HEK293 (cell line): ENCODE results near the gene PAK5.

Experiments used
- CTCF ChIA-PET: fragments of 350-600 bp; formaldehyde crosslinking; extraction: SDS; loops from one replicate; lab custom pipeline; 2021; ENCODE audit warnings: antibody characterized with exemption; lab: Yijun Ruan, JAX
- POLR2A ChIA-PET: fragments of 300-600 bp; formaldehyde crosslinking; extraction: SDS; loops from one replicate; lab custom pipeline; 2020; ENCODE audit warnings: antibody characterized with exemption, inconsistent platforms; lab: Yijun Ruan, JAX
- H3K27ac ChIP-seq: fragments of 200-500 bp; sonication (Bioruptor generic); 2 replicates; pipeline ENCODE4 v1.5.1; 2014; ENCODE audit warnings: low read depth, low read length, control low read depth, inconsistent platforms; ENCODE audit errors: extremely low read depth
- H3K36me3 ChIP-seq, 2 experiments: fragments of 200-500 bp in 1 of 2; sonication (Bioruptor generic) in 1 of 2; 1 replicate in 1 of 2; 2 replicates in 1 of 2; pipeline ENCODE4 v1.5.1; 2014 to 2017; ENCODE audit warnings: inconsistent platforms in 2 of 2, low read length in 2 of 2; ENCODE audit not compliant: control insufficient read depth in 2 of 2, insufficient read depth in 1 of 2
- H3K4me1 ChIP-seq: fragments of 200-500 bp; sonication (Bioruptor generic); 2 replicates; pipeline ENCODE4 v1.5.1; 2014; ENCODE audit warnings: mild to moderate bottlenecking, low read length, inconsistent platforms; ENCODE audit not compliant: control insufficient read depth, insufficient read depth
- H3K4me3 ChIP-seq: 2 replicates; pipeline ENCODE4 v1.5.1; 2011; ENCODE audit warnings: low read depth, mild to moderate bottlenecking, control low read depth, low read length, moderate library complexity
- H3K9me3 ChIP-seq: fragments of 200-500 bp; sonication (Bioruptor generic); 2 replicates; pipeline ENCODE4 v1.5.1; 2014; ENCODE audit warnings: low read depth, low read length, inconsistent platforms; ENCODE audit not compliant: control insufficient read depth, insufficient read depth
- BCL11B ChIP-seq: fragments of 450-650 bp; formaldehyde crosslinking; IDR thresholded peaks from 2 replicates; pipeline ENCODE4 v1.5.1; 2016; ENCODE audit warnings: low read depth, missing biosample characterization, missing genetic modification characterization
- FEZF1 ChIP-seq: fragments of 450-650 bp; formaldehyde crosslinking; IDR thresholded peaks from 2 replicates; pipeline ENCODE4 v1.5.1; 2016; ENCODE audit warnings: missing biosample characterization, missing genetic modification characterization
- MEIS1 ChIP-seq: sonication (generic); formaldehyde crosslinking; IDR thresholded peaks from 2 replicates; pipeline ENCODE4 v1.8.1; 2022; ENCODE audit warnings: missing genetic modification reagents, mild to moderate bottlenecking, borderline replicate concordance
- SCRT1 ChIP-seq: fragments of 450-650 bp; formaldehyde crosslinking; IDR thresholded peaks from 2 replicates; pipeline ENCODE4 v1.5.1; 2016; ENCODE audit warnings: missing biosample characterization, missing genetic modification characterization, borderline replicate concordance
- ZFP69B ChIP-seq: fragments of 450-650 bp; formaldehyde crosslinking; IDR thresholded peaks from 2 replicates; pipeline ENCODE4 v1.5.1; 2016; ENCODE audit warnings: missing biosample characterization, missing genetic modification characterization
- ZNF138 ChIP-seq: fragments of 450-650 bp; formaldehyde crosslinking; IDR thresholded peaks from 2 replicates; pipeline ENCODE4 v1.5.1; 2016; ENCODE audit warnings: missing biosample characterization, missing genetic modification characterization, borderline replicate concordance
- ZNF169 ChIP-seq: fragments of 450-650 bp; formaldehyde crosslinking; IDR thresholded peaks from 2 replicates; pipeline ENCODE4 v1.5.1; 2016; ENCODE audit warnings: missing biosample characterization, missing genetic modification characterization
- ZNF175 ChIP-seq: fragments of 450-650 bp; formaldehyde crosslinking; IDR thresholded peaks from 2 replicates; pipeline ENCODE4 v1.5.1; 2016; ENCODE audit warnings: missing biosample characterization, missing genetic modification characterization
- ZNF211 ChIP-seq: fragments of 450-650 bp; formaldehyde crosslinking; IDR thresholded peaks from 2 replicates; pipeline ENCODE4 v1.5.1; 2016; ENCODE audit warnings: low read depth, missing biosample characterization, missing genetic modification characterization
- ZNF223 ChIP-seq: fragments of 450-650 bp; formaldehyde crosslinking; IDR thresholded peaks from 2 replicates; pipeline ENCODE4 v1.5.1; 2016; ENCODE audit warnings: missing biosample characterization, missing genetic modification characterization
- ZNF350 ChIP-seq: fragments of 450-650 bp; formaldehyde crosslinking; IDR thresholded peaks from 2 replicates; pipeline ENCODE4 v1.5.0; 2017; ENCODE audit warnings: missing biosample characterization, mild to moderate bottlenecking, missing genetic modification characterization
- ZNF610 ChIP-seq: fragments of 450-650 bp; formaldehyde crosslinking; IDR thresholded peaks from 2 replicates; pipeline ENCODE4 v1.5.1; 2016; ENCODE audit warnings: missing biosample characterization, missing genetic modification characterization, borderline replicate concordance
- ZNF654 ChIP-seq: fragments of 450-650 bp; formaldehyde crosslinking; IDR thresholded peaks from 2 replicates; pipeline ENCODE4 v1.5.1; 2016; ENCODE audit warnings: low read depth, missing biosample characterization, missing genetic modification characterization
- ZNF660 ChIP-seq: fragments of 450-650 bp; IDR thresholded peaks from 2 replicates; pipeline ENCODE4 v1.5.1; 2018; ENCODE audit warnings: missing biosample characterization, mild to moderate bottlenecking, missing genetic modification characterization
- ZNF707 ChIP-seq: fragments of 450-650 bp; formaldehyde crosslinking; IDR thresholded peaks from 2 replicates; pipeline ENCODE4 v1.5.1; 2016; ENCODE audit warnings: missing biosample characterization, missing genetic modification characterization
- ZNF768 ChIP-seq: fragments of 450-650 bp; formaldehyde crosslinking; IDR thresholded peaks from 2 replicates; pipeline ENCODE4 v1.5.1; 2018; ENCODE audit warnings: missing biosample characterization, mild to moderate bottlenecking, missing genetic modification characterization
- TF ChIP-seq, protein P1 (sequence below): fragments of 450-650 bp; formaldehyde crosslinking; IDR thresholded peaks from 2 replicates; pipeline ENCODE4 v1.5.1; 2016; ENCODE audit warnings: missing biosample characterization, missing genetic modification characterization
- TF ChIP-seq, protein P2 (sequence below): fragments of 450-650 bp; formaldehyde crosslinking; IDR thresholded peaks from 2 replicates; pipeline ENCODE4 v1.5.1; 2016; ENCODE audit warnings: missing biosample characterization, missing genetic modification characterization
- TF ChIP-seq, protein P3 (sequence below): fragments of 450-650 bp; formaldehyde crosslinking; IDR thresholded peaks from 2 replicates; pipeline ENCODE4 v1.5.1; 2017; ENCODE audit warnings: missing biosample characterization, missing genetic modification characterization
- TF ChIP-seq, protein P4 (sequence below): fragments of 450-650 bp; formaldehyde crosslinking; IDR thresholded peaks from 2 replicates; pipeline ENCODE4 v1.5.1; 2016; ENCODE audit warnings: missing biosample characterization, missing genetic modification characterization, low read depth
- TF ChIP-seq, protein P5 (sequence below): fragments of 450-650 bp; formaldehyde crosslinking; IDR thresholded peaks from 2 replicates; pipeline ENCODE4 v1.5.1; 2016; ENCODE audit warnings: missing biosample characterization, missing genetic modification characterization, low read depth

Gene PAK5

DNA sequence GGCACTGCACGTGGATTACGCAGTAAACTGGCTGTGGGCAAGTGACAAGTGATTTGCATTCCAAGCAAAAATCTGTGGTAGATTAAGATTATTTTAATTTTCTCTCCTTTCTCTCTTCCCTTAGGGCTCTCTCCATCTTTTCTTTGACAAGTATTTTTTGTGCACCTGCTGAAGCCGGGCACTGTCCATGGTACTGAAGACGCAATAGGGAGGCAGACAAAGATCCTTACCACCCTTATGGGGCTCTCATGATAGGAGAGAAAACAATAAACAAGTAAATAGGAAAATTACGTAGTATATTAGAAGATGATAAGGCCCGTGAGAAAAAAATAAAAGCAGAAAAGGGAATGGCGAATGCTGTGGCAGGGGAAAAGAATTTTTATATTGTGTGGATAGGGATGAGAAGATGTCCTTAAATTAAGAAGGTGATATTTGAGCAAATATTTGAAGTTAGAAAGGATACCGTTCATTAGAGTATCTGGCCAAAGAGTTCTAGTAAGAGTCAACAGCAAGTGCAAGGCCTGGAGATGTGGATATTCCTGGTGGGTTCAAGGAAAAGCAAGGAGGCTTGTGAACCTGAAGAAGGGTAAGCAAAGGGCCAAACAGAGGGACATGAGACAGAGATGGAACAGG lies 178.5 kb downstream of the PAK5 start:
- Histone ChIP-seq H3K36me3 (no peaks in the 10 kb centered on the region), H3K4me1 (no peaks in the 10 kb centered on the region), H3K27ac (no peak overlapping the region), H3K4me3 (no peak overlapping the region), H3K9me3 (no peaks in the 10 kb centered on the region)
- CTCF ChIA-PET, result no interaction called here
- POLR2A ChIA-PET, result no interaction called here
- no peak for TF ChIP-seq MEIS1 (CRISPR knock-in tag)
- TF ChIP-seq, protein P1, sequence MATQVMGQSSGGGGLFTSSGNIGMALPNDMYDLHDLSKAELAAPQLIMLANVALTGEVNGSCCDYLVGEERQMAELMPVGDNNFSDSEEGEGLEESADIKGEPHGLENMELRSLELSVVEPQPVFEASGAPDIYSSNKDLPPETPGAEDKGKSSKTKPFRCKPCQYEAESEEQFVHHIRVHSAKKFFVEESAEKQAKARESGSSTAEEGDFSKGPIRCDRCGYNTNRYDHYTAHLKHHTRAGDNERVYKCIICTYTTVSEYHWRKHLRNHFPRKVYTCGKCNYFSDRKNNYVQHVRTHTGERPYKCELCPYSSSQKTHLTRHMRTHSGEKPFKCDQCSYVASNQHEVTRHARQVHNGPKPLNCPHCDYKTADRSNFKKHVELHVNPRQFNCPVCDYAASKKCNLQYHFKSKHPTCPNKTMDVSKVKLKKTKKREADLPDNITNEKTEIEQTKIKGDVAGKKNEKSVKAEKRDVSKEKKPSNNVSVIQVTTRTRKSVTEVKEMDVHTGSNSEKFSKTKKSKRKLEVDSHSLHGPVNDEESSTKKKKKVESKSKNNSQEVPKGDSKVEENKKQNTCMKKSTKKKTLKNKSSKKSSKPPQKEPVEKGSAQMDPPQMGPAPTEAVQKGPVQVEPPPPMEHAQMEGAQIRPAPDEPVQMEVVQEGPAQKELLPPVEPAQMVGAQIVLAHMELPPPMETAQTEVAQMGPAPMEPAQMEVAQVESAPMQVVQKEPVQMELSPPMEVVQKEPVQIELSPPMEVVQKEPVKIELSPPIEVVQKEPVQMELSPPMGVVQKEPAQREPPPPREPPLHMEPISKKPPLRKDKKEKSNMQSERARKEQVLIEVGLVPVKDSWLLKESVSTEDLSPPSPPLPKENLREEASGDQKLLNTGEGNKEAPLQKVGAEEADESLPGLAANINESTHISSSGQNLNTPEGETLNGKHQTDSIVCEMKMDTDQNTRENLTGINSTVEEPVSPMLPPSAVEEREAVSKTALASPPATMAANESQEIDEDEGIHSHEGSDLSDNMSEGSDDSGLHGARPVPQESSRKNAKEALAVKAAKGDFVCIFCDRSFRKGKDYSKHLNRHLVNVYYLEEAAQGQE, result peak; percentile 89

DNA sequence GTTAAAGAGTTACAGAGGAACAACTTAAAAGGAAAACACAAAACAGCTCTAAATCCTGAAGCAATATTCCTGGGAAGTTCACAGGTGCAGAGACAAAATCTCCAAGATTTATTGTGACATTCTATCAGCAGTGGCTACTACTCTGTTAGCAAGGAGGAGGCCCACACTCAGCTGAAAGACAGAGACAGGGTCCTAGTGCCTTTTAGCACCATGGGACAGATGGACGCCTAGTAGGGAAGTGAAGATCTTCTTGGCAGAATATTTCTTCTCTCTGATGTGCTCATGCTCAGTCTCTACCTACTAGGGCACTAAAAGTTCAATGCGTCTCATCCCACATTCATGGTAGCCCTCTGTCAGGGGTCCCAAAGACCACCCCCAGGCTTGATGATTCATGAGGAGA lies 191.1 kb downstream of the PAK5 start:
- no peak overlapping the region for H3K27ac ChIP-seq
- ChIA-PET CTCF (interaction anchor here (1.3 kb wide), 1 partner anchor 331 kb away, joined by 5 read pairs; no protein-coding TSS in a partner anchor), POLR2A (no interaction called here)
- no peaks in the 10 kb centered on the region for H3K9me3 ChIP-seq
- no peak overlapping the region for H3K4me3 ChIP-seq
- no peaks in the 10 kb centered on the region for H3K36me3 ChIP-seq
- TF ChIP-seq ZNF223 (tag by site-specific recombination), result no peak
- TF ChIP-seq, protein P2, sequence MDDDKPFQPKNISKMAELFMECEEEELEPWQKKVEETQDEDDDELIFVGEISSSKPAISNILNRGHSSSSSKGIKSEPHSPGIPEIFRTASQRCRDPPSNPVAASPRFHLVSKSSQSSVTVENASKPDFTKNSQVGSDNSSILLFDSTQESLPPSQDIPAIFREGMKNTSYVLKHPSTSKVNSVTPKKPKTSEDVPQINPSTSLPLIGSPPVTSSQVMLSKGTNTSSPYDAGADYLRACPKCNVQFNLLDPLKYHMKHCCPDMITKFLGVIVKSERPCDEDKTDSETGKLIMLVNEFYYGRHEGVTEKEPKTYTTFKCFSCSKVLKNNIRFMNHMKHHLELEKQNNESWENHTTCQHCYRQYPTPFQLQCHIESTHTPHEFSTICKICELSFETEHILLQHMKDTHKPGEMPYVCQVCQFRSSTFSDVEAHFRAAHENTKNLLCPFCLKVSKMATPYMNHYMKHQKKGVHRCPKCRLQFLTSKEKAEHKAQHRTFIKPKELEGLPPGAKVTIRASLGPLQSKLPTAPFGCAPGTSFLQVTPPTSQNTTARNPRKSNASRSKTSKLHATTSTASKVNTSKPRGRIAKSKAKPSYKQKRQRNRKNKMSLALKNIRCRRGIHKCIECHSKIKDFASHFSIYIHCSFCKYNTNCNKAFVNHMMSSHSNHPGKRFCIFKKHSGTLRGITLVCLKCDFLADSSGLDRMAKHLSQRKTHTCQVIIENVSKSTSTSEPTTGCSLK (tag by site-specific recombination), result no peak
- TF ChIP-seq ZNF350 (tag by site-specific recombination), result no peak
- TF ChIP-seq BCL11B (tag by site-specific recombination), result no peak
- TF ChIP-seq ZNF654, result no peak
- TF ChIP-seq, protein P3, sequence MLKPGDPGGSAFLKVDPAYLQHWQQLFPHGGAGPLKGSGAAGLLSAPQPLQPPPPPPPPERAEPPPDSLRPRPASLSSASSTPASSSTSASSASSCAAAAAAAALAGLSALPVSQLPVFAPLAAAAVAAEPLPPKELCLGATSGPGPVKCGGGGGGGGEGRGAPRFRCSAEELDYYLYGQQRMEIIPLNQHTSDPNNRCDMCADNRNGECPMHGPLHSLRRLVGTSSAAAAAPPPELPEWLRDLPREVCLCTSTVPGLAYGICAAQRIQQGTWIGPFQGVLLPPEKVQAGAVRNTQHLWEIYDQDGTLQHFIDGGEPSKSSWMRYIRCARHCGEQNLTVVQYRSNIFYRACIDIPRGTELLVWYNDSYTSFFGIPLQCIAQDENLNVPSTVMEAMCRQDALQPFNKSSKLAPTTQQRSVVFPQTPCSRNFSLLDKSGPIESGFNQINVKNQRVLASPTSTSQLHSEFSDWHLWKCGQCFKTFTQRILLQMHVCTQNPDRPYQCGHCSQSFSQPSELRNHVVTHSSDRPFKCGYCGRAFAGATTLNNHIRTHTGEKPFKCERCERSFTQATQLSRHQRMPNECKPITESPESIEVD, result no peak
- TF ChIP-seq ZNF610, result no peak
- TF ChIP-seq ZNF138, result no peak
- no peak for TF ChIP-seq ZNF175 (tag by site-specific recombination)
- TF ChIP-seq ZNF169, result no peak
- no peak for TF ChIP-seq ZNF768 (tag by site-specific recombination)
- TF ChIP-seq ZFP69B (tag by site-specific recombination), result no peak
- TF ChIP-seq, protein P4, sequence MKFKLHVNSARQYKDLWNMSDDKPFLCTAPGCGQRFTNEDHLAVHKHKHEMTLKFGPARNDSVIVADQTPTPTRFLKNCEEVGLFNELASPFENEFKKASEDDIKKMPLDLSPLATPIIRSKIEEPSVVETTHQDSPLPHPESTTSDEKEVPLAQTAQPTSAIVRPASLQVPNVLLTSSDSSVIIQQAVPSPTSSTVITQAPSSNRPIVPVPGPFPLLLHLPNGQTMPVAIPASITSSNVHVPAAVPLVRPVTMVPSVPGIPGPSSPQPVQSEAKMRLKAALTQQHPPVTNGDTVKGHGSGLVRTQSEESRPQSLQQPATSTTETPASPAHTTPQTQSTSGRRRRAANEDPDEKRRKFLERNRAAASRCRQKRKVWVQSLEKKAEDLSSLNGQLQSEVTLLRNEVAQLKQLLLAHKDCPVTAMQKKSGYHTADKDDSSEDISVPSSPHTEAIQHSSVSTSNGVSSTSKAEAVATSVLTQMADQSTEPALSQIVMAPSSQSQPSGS (tag by site-specific recombination), result no peak
- TF ChIP-seq ZNF707, result no peak
- TF ChIP-seq, protein P5, sequence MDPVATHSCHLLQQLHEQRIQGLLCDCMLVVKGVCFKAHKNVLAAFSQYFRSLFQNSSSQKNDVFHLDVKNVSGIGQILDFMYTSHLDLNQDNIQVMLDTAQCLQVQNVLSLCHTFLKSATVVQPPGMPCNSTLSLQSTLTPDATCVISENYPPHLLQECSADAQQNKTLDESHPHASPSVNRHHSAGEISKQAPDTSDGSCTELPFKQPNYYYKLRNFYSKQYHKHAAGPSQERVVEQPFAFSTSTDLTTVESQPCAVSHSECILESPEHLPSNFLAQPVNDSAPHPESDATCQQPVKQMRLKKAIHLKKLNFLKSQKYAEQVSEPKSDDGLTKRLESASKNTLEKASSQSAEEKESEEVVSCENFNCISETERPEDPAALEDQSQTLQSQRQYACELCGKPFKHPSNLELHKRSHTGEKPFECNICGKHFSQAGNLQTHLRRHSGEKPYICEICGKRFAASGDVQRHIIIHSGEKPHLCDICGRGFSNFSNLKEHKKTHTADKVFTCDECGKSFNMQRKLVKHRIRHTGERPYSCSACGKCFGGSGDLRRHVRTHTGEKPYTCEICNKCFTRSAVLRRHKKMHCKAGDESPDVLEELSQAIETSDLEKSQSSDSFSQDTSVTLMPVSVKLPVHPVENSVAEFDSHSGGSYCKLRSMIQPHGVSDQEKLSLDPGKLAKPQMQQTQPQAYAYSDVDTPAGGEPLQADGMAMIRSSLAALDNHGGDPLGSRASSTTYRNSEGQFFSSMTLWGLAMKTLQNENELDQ (tag by site-specific recombination), result no peak
- no peak for TF ChIP-seq ZNF211 (tag by site-specific recombination)
- no peak for TF ChIP-seq MEIS1 (CRISPR knock-in tag)
- TF ChIP-seq SCRT1 (tag by site-specific recombination), result no peak
- TF ChIP-seq FEZF1 (tag by site-specific recombination), result no peak
- no peak for TF ChIP-seq ZNF660
- no peaks in the 10 kb centered on the region for H3K4me1 ChIP-seq
